NCI-H1105 (cell line): ENCODE data around the gene CLSTN3.
A peak's percentile ranks its signal among the peaks of the same experiment; 100 is the strongest.

Source experiments
- DNase-seq: peaks from one replicate; lab custom pipeline; 2025; lab: John Stamatoyannopoulos, UW

The CLSTN3 gene

DNA sequence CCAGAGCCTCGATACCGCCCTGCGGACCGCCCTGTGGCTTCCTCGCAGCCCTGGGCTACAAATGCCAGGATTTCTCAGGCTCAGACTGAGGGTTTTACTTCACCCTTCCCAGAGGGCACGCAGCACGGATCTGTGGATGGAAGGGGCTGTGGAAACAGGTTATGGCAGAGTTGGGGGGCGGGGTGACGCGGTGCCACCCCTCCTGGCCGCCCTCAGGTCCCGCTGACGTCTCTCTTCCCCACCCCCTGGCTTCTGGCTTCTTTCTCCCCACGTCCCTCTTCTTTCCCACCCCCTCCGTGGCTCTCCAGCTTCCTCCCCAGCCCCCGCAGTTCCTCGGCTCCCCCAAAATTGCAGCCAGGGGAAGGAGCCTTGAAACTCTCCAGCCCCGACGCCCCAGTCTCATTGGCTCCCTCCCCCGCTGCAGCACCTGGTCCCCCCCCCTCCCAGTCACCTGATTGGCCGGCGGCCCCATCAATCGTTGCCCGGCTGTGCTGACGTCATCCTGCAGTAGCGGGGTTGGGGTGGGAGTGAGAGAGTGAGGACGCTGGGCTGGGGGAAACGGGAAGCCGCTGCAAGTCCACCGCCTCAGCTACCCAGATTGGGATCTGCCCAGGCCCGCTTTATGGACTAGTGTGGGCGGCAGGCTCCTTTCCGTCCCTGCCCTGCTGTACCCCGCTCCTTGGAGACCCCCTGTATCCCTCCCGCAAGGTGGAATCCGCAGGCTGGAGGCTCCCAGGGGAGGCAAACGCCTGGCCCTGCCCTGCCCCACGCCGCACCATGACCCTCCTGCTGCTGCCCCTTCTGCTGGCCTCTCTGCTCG, at the start of gene CLSTN3:
TSS of gene CLSTN3 (plus strand) at position 500 of the 820 bp plus-strand sequence. CDS start at position 778, 278 bp downstream.
- peak; percentile 75 for DNase-seq

DNA sequence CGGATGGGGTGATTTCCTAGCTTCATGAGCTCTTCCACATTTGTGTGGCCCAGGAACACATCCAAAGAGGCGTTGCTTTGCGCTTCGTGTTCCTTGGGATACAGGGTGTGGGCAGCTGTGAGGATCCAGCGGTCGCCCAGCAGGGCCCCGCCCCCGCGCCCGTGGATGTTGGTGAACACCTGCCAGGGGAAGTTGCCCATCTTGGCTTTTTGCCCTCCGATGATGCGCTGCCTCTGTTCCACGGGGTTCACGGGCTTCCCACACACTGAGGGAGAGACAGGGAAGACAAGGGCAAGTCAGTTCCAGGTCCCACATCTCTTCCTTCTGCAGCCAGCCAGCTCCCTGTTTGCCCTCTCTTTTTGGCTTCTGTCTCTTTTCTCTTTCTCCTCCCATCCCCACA, 49.1 kb upstream of the CLSTN3 start:
- no peak for DNase-seq

DNA sequence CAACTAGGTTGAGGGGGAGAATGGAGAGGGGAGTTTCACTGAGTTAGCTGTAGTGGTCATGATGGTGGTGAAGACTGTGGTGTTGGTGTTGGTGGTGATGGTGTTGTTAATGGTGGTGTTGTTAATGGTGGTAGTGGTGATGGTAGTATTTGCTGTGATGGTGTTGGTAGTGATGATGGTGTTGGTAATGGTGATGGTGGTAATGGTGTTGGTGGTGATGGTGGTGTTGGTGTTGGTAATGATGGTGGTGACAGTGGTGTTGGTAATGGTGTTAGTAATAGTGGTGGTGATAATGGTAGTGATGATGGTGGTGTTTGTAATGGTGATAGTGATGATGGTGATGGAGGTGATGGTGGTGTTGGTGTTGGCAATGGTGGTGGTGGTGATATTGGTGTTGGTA, 47.0 kb upstream of the CLSTN3 start:
- no peak for DNase-seq

DNA sequence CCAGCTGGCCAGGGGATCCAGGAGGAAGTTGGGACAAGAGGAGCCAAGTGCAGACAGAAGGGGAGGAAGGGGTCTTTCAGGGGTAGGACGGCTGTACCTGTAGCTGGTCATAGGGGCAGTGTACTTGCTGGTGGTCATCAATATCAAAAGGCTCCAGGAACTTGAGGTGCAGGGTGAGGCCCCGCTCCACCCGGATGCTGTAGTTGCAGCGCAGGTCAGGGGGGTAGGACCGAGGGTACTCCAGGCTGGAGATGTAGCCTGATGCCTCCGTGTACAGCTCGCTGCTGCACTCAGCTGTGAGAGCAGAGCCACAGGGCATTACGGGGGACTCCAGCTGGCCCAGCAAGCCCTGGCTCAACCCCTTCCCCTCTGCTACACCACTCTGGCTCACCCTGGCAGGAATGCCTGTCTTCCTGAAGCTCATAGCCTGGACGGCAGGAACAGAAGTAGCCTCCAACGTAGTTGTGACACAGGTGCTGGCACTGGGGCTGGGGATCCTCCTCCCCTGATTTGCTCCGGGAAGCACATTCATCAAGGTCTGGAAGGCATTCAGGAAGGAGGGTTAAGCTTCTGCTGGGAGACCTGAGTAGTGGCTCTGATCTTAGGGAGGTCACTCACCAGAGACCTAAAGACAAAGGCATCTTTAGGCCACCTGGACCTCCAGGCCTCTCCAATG, 40.8 kb upstream of the CLSTN3 start:
- DNase-seq, result no peak

DNA sequence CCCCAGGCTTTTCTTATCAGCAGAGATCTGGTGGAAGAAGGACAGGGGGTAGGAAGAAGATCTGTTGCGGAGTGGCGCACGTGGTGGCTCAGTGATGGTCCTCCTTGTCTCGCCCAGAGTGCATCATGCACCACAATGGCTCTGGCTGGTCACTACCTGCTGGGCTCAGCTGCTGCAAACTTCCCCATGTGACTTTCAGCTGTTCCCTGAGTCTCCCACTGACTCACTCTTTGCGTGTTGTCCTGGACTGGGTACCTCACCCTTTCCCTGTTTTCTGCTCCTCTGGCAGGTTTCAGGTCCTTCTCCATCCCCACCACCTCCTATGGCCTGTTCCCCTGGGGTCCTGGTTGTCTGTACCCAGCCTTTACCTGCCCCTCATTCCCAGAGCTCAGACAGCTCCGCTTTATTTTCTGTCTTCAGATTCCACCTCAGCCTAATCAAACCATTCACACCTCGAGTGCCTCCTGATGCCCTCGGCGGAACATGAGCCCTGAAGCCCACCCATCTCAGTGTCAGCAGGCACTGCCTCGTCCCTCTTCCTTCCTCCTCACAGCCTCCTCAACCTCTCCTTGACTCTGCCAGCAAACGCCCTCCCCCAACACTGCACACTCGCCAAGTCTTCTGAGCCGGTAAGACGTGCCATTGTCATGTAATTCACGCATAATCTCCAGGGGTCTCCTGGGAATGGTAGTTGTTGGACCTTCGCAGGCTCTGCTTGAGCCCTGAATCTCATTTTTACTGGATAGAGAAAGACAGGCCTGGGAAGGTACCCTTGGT, 39.8 kb upstream of the CLSTN3 start:
- no peak for DNase-seq

DNA sequence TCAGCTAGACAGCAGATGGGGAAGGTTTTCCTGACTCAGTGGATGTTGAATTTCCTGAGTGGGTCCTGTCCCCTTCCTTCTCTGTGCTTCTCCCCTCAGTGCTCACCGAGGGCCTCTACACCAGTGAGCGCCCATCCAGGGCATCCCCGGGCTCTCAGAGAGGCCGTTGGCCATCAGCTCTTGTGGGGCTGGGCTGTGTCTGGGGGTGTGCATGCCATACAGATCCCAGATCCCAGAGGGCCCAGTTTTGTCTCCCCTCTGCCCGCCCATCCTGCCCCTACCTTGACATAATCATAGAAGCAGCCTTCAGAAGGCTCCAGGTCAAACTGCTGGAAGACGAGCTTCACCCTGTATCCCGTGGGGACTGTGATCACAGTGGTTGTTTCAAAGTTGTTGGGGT, 39.0 kb upstream of the CLSTN3 start:
- DNase-seq, result no peak

DNA sequence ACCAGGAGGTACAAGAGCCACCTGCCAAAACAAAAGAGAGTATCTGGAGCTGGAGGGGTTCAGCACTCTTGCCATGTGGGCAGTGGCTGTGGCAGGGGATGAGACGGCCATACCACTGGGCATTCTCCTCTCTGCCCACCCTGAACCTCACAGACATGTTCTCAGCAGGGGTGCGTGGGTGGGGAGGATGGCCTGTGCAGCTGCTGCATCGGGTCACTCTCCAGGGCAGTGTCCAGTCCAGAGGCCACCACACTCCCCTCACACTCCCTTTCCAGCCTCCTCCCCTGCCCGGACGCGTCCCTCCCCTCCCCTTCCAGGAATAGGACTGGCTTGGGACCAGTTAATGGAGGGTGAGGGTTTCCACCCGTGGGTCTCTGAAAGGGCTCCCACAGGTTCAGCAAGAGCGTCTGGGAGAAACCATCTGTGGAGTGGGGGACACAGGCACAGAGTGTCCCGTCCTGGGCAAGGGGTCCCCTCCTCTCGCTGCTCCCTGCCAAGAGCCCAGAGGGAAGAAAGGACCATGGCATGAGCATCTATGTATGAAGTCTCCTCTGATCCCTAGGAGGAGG, 38.4 kb upstream of the CLSTN3 start:
- no peak for DNase-seq

DNA sequence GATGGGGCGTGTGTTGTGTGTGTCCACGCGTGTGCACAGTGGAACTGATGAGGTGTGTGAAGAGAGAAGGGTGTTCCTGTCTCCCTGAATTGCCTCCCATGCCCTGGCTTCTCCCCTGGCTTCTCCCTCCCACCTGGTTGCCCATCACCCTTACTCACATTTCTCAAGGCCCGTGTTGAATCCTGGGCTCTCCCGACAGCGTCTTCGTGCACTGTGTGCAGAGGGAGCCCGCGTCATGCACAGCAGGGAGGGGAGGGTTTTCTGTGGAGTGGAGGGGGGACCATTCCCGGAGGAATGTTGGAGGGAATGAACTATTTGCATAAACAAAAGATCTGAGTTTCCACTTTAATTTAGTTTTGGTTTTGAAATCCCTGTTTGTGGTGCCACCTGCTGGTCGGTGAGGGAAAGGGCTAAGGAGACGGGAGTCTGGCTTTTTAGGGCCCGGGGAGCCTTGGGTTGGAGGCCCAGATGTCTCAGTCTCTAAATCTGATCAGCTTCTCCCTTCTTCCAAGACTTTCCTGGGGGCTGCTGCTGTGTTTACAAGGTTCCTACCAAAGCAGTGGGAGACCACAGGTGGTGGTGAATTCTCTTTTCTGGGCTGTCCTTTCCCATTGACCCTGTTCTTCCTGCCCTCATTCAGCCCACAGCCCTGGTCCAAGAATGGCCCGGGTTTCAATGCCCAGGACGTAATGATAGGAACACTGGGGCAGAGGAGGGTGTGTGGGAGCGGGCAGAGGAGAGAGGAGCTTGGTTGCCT, 37.8 kb upstream of the CLSTN3 start, which contains the start of gene C1R:
TSS of gene C1R (minus strand) at position 217 of the 757 bp plus-strand sequence. CDS start at position 160, 57 bp downstream.
- peak; percentile 46 for DNase-seq

DNA sequence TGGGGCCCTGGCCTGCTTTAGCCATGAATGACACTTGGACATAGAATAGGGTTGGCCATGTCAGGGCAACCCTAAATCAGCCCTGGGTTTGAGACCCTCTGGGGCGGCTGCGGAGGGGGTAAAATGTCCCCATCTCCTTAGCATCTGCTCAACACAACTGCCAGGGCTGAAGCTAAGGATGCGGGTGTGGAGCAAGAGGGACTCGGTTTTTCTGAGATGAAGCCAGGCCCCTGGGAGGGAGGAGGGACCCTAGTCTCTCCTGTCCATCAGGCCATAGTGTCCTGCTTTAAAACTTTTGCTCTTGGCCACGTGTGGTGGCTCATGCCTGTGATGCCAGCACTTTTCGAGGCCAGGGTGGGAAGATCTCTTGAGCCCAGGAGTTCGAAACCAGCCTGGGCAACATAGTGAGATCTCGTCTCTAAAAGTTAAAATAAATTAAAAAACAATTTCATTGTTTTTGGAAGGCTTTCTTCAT, 37.1 kb upstream of the CLSTN3 start:
- no peak for DNase-seq

DNA sequence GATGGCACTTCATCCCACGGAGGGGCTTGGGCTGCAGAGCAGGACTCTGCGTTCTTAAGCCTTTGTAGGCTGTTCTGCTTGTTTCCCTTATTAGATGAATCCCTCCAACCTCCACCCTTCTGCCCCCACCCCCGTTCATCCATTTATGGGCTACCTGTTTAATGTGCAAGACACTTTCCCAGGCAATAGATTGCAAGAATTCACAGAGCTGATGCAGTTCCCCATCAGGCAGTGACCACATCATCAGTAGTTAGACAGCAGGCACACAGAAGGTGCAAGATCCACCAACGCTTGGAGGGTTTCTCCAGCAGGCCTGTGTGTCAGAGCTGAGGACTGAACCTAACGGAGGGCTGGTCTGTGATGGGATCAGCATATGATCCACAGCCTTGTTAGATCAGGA, 36.7 kb upstream of the CLSTN3 start:
- DNase-seq, result no peak

DNA sequence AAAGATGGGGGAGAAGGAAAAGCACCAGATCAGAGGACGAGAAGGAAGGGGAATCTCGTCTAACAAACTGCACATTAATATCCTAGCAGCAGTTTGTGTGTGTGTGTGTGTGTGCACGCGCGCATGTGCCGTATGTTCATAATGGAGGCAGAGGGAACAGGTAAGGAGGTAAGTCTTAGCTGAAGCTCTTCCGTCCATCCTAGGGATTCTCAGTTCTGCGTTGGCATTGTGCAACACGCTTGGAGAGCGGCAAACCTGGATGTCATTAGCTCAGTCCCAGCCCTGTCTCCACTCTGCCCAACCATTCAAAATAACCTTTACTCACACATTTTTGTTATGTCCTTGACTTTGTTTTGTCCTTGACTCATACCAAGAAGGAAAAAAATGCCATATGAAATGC, 36.3 kb upstream of the CLSTN3 start:
- no peak for DNase-seq

DNA sequence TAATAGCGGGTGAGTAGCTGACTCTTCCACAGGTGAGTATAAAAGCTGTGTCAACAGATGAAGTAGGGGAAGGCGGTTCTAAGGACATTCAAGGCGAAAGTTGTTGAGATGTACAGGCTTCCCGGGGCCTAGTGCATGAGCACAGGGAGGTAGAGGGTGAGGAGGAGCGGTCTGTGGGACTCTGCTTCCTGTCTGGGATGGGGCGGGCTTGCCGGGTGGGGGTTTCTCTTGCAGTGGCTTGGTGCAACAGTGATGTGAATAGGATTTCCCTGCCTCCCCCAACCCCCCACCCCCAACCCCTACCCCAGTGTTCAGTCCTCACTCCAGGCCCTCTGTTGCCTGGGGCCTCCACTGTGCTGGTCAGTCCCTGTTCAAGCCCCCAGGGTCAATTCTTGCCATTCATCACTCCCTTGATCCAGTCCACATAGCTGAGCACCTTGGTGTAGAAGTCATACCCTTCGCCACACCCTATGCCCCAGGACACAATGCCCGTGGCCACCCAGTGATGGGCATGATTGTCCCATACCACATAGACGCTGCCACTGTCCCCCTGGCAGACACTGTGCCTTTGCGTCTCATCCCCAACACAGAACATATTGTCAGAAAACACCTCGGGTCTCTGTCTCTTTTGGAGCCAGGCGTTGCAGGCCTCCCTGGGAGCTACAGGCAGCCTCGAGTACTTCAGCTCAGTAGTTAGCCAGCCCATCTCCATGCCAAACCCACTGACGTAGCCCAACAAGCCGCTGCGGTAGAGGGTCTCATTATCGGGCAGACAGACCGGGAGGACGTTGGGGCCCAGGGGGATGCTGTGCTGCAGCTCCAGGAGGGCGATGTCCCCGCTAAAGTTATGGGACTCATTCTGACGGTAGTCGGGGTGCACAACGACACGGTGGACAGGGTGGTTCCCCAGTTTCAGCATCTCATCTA, 33.9 kb upstream of the CLSTN3 start:
- no peak for DNase-seq

DNA sequence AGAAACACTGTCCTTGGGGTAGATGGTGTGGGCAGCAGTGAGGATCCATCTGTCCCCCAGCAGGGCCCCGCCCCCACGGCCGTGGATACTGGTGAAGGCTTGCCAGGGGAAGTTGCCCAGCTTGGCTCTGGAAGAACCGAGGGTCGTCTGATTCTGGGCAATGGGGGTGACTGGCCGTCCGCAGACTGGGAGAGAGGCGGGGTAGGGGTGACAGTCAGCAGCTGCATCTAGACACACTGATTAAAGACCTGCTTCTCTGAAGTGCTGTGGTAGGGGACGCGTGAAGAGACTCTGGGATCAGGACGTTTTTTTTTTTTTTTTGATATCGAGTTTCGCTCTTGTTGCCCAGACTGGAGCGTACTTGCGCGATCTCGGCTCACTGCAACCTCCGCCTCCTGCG, 33.2 kb upstream of the CLSTN3 start:
- DNase-seq, result no peak

DNA sequence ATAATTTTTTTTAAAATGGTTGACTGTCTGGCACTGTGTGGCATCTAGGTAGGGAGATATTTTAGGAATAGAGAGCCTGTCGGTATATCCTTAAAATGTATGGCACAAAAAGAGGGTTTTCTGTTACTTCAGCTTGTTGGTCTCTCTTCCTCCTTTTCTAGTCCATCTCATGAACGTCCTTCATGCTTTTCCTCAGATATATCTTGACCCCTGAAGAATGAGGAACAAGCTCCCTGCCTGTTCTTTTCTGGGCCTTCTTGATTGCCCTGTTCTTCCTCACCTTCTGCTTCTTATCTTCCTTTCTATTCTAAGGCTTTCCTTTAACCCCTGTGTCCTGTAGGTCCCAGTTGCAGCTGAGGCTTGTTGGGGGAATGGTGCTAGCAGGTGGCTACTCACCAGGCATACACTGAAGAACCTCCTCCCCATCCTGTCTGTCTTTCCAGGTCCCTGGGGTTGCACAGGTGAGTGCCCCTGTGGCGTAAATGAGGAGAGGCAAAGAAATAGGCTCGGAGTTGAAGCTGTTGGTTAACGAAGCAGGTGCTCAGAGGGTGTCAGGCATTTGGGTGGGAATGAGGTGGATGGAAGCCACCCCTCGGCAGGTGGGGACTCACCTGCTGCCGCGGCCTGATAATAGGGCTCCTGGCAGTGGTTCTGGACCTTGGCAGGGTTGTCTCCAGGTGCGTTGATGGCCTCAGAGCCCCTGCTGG, 30.7 kb upstream of the CLSTN3 start:
- DNase-seq, result peak; percentile 68

DNA sequence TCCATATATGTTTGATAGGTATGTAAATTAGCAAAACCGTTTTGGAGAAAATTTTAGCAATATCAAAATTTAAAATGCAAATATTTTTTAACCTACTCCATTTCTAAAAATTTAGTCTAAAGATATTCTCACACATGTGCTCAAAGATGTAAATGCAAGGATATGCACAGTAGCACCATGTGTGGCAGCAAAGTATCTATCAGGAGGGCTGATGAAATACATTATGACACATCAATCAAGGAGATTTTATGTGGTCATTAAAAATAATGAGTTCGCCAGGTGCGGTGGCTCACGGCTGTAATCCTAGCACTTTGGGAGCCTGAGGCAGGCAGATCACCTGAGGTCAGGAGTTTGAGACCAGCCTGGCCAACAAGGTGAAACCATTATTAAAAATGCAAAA, 29.9 kb upstream of the CLSTN3 start:
- DNase-seq, result peak; percentile 47

DNA sequence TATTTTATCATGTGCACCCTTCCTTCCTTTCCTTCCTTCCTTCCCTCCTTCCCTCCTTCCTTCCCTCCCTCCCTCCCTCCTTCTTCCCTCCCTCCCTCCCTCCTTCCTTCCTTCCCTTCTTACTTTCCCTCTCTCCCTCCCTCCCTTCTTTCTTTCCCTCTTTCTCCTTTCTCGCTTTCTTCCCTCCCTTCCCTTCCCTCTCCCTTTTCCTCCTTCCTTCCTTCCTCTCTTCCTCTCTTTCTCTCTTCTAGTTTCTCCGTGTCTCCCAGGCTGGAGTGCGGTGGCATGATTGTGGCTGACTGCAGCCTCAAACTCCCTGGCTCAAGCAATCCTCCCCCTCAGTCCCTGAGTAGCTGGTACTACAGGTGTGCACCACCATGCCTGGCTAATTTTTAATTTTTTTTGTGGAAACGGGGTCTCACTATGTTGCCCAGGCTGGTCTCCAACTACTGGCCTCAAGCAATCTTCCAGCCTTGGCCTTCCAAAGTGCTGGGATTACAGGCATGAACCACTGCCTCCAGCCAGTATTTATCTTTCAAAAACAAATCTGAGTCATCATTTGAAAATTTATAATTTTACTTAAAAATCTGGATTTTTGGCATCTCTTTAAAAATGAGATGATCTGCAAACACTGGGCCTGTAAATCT, 29.0 kb upstream of the CLSTN3 start:
- no peak for DNase-seq

DNA sequence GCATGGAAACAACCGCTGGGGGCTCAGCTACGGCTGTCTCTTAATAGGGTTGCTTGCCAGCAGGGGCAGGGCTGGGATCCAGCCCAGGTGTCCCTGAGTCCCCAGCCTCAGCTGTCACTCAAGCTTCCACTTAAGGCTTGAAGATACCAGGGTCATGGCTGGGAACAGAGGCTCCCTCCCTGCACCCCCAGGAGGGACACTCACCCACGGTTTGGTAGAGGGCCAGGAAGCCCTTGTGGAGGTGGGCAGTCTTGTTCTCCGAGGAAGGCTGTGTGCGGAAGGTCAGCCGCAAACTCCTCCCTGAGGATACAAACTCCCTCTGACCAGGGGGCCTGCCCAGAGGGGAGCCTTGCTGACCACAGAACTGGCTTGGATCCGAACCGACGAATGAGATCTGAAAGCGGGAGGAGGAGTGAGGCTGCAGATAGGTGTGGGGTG, 28.5 kb upstream of the CLSTN3 start:
- DNase-seq, result no peak

DNA sequence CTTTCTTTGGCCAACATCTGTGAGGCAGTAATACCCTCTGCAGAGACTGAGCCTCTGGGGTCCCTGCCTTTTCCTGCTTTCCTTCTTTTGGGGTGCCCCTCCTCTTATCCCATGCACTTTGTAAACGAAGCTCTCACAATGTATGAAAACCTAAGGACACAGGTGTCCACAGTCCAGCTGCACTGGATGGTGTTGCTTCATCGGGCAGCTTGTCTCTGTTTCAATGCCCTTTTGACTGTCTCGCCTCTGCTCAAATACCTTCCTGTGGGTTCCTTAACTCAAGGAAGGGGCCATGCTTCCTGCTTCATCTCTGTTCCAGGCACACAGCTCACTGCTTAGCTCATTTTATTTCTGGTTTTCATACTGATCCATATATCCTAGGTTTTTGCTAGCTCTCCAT, 27.6 kb upstream of the CLSTN3 start:
- no peak for DNase-seq
